ACC112 (cell line): ENCODE results near the gene TMEM45A.
A peak's percentile ranks its signal among the peaks of the same experiment; 100 is the strongest.

Experiments used
- H2AFZ ChIP-seq: fragments of 200-600 bp; sonication (generic); one replicate; pipeline ENCODE4 v1.6.0; 2017; ENCODE audit warnings: antibody characterized with exemption, low read length; ENCODE audit not compliant: unreplicated experiment
- H3K27ac ChIP-seq: fragments of 200-600 bp; sonication (generic); 2 replicates; pipeline ENCODE4 v1.5.1; 2014; ENCODE audit warnings: low read depth, mild to moderate bottlenecking, antibody characterized with exemption, low read length, moderate library complexity
- H3K27me3 ChIP-seq: fragments of 200-600 bp; sonication (generic); 2 replicates; pipeline ENCODE4 v1.6.1; 2014; ENCODE audit warnings: mild to moderate bottlenecking, antibody characterized with exemption, low read length, moderate library complexity, mixed read lengths; ENCODE audit not compliant: insufficient read depth
- H3K36me3 ChIP-seq: fragments of 200-600 bp; sonication (generic); 2 replicates; pipeline ENCODE4 v1.6.1; 2016; ENCODE audit warnings: mild to moderate bottlenecking, antibody characterized with exemption, low read length, moderate library complexity, mixed read lengths; ENCODE audit not compliant: insufficient read depth
- H3K4me1 ChIP-seq: fragments of 200-600 bp; sonication (generic); one replicate; pipeline ENCODE4 v1.6.1; 2016; ENCODE audit warnings: low read length, mixed read lengths; ENCODE audit not compliant: insufficient read depth, unreplicated experiment, control insufficient read depth
- H3K4me3 ChIP-seq: fragments of 200-600 bp; sonication (generic); 2 replicates; pipeline ENCODE4 v1.5.1; 2014; ENCODE audit warnings: mild to moderate bottlenecking, low read depth, low read length
- H3K79me2 ChIP-seq: fragments of 200-600 bp; sonication (generic); one replicate; pipeline ENCODE4 v1.6.0; 2016; ENCODE audit warnings: low read length; ENCODE audit not compliant: control insufficient read depth, unreplicated experiment, insufficient read depth

Gene TMEM45A

GRCh38 chr3:100590840-100591147, 98.4 kb downstream of the TMEM45A start:
- H3K4me1 ChIP-seq, result no peaks in the 10 kb centered on the region
- H3K27ac ChIP-seq, result no peak overlapping the region
- no peak overlapping the region for H3K4me3 ChIP-seq
- no peaks in the 10 kb centered on the region for H3K79me2 ChIP-seq
- no peak overlapping the region for H2AFZ ChIP-seq
- no peaks in the 10 kb centered on the region for H3K27me3 ChIP-seq
- H3K36me3 ChIP-seq, result no peaks in the 10 kb centered on the region

GRCh38 chr3:100591411-100591810, 99.0 kb downstream of the TMEM45A start:
- Histone ChIP-seq H3K4me3 (no peak overlapping the region), H3K79me2 (no peaks in the 10 kb centered on the region), H3K27ac (no peak overlapping the region), H3K4me1 (no peaks in the 10 kb centered on the region), H2AFZ (no peak overlapping the region), H3K36me3 (no peaks in the 10 kb centered on the region), H3K27me3 (no peaks in the 10 kb centered on the region)

- Histone ChIP-seq H3K4me1 (peaks cover 17% of the 10 kb centered on the region), H3K36me3 (no peaks in the 10 kb centered on the region), H3K4me3 (no peak overlapping the region), H3K27me3 (no peaks in the 10 kb centered on the region), H2AFZ (no peak overlapping the region), H3K27ac (no peak overlapping the region), H3K79me2 (no peaks in the 10 kb centered on the region)
Observed at GRCh38 chr3:100600181-100601042, 108.0 kb downstream of the TMEM45A start.

- H2AFZ ChIP-seq, result peak overlapping the region; percentile 79
- H3K27me3 ChIP-seq, result no peaks in the 10 kb centered on the region
- peak overlapping the region; percentile 26; the same call in 1 of the 2 replicates for H3K4me3 ChIP-seq
- no peaks in the 10 kb centered on the region for H3K79me2 ChIP-seq
- no peaks in the 10 kb centered on the region for H3K36me3 ChIP-seq
- H3K4me1 ChIP-seq, result peaks cover 17% of the 10 kb centered on the region
- no peak overlapping the region for H3K27ac ChIP-seq
Observed at GRCh38 chr3:100602506-100603444, 110.4 kb downstream of the TMEM45A start.

- H3K36me3 ChIP-seq, result no peaks in the 10 kb centered on the region
- no peaks in the 10 kb centered on the region for H3K27me3 ChIP-seq
- peak overlapping the region; percentile 79 for H2AFZ ChIP-seq
- H3K4me3 ChIP-seq, result peak overlapping the region; percentile 26; the same call in 1 of the 2 replicates
- no peaks in the 10 kb centered on the region for H3K79me2 ChIP-seq
- peaks cover 17% of the 10 kb centered on the region for H3K4me1 ChIP-seq
- H3K27ac ChIP-seq, result no peak overlapping the region
Observed at GRCh38 chr3:100603469-100603868, 111.0 kb downstream of the TMEM45A start.

GRCh38 chr3:100605358-100605757, 112.9 kb downstream of the TMEM45A start:
- Histone ChIP-seq H2AFZ (no peak overlapping the region), H3K4me3 (no peak overlapping the region), H3K36me3 (no peaks in the 10 kb centered on the region), H3K79me2 (no peaks in the 10 kb centered on the region), H3K27me3 (no peaks in the 10 kb centered on the region), H3K4me1 (peaks cover 17% of the 10 kb centered on the region), H3K27ac (no peak overlapping the region)

- no peak overlapping the region for H3K27ac ChIP-seq
- H3K4me3 ChIP-seq, result no peak overlapping the region
- 0 out of 2 replicates have a peak, but pooled peaks cover 3% of the 10 kb centered on the region for H3K27me3 ChIP-seq
- H3K79me2 ChIP-seq, result no peaks in the 10 kb centered on the region
- H2AFZ ChIP-seq, result no peak overlapping the region
- no peaks in the 10 kb centered on the region for H3K36me3 ChIP-seq
- peaks cover 17% of the 10 kb centered on the region for H3K4me1 ChIP-seq
Observed at GRCh38 chr3:100606894-100607512, 114.6 kb downstream of the TMEM45A start.

GRCh38 chr3:100609305-100609704, 116.9 kb downstream of the TMEM45A start, which contains the start of gene ADGRG7:
TSS of gene ADGRG7 (plus strand) at chr3:100609601. CDS start at chr3:100609857, 256 bp downstream.
- Histone ChIP-seq H3K4me3 (no peak within 1 kb of the TSS), H2AFZ (no peak within 1 kb of the TSS), H3K27me3 (0 out of 2 replicates have a peak, but pooled peaks cover 3% of the 10 kb centered on the region), H3K4me1 (no peaks in the 10 kb centered on the region), H3K79me2 (no peaks in the 10 kb centered on the region), H3K36me3 (no peaks in the 10 kb centered on the region), H3K27ac (no peak within 1 kb of the TSS)

- H3K4me1 ChIP-seq, result no peaks in the 10 kb centered on the region
Observed at GRCh38 chr3:100609963-100610362, 117.5 kb downstream of the TMEM45A start.

GRCh38 chr3:100611221-100611620, 118.8 kb downstream of the TMEM45A start:
- H3K4me1 ChIP-seq, result no peaks in the 10 kb centered on the region
- H3K79me2 ChIP-seq, result no peaks in the 10 kb centered on the region
- H3K4me3 ChIP-seq, result no peak overlapping the region
- H2AFZ ChIP-seq, result no peak overlapping the region
- no peaks in the 10 kb centered on the region for H3K36me3 ChIP-seq
- H3K27ac ChIP-seq, result no peak overlapping the region
- 0 out of 2 replicates have a peak, but pooled peaks cover 3% of the 10 kb centered on the region for H3K27me3 ChIP-seq

More at GRCh38 chr3:100609963-100610362, 117.5 kb downstream of the TMEM45A start:
- Histone ChIP-seq H3K4me3 (no peak overlapping the region), H3K36me3 (no peaks in the 10 kb centered on the region), H2AFZ (no peak overlapping the region), H3K27me3 (0 out of 2 replicates have a peak, but pooled peaks cover 3% of the 10 kb centered on the region), H3K79me2 (no peaks in the 10 kb centered on the region), H3K27ac (no peak overlapping the region)
